ENCODE measurements around the gene C2.
"Not testable (repeated sequence)": the region's sequence is repeated elsewhere in the genome, so short reads cannot be mapped to it uniquely, and the experiment has no call there.

Gene C2

DNA sequence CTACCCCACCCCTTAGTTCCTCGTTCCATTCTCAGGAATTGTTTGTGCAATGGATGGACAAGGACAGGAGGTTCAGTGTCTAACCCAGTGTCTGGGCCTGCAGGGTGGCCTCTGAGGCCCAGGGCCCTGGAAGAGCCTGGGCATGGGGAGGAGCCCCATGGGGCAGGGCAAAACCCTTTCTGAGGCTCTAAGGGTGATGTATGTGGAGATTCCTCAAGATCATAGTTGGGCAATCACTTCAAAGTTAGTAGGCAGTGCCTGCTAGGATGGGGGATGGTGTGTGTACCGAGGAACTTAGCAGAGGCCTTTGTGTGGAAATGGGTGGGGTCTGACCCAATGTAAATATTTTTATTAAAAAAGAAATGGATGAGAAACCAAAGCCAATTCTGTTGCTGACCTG is 6.7 kb upstream of the C2 start:
- in situ Hi-C loops (cut with MboI; ENCODE audit: low sequenced_read_pairs) = no loop called here

DNA sequence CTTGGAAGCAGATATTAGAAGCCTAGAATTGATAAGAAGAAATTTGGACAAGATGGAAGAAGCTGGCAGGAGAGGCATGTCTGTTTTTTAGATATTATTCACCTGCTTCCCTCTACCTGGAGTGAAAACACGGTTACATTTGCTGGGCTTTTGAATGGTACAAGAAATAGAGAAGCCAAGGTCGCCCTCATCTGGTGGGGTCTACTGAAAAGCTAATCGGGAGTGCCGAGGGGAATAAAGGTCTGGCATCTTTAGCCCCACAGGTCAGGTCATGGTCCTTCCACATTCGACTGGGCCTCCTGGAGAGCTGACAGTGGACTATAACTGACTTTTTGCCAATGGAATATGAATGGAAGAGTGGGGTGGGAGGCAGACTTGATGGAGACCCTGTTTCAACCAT is 4.6 kb upstream of the C2 start:
- in situ Hi-C loops (cut with MboI; ENCODE audit: low sequenced_read_pairs) = no loop called here

DNA sequence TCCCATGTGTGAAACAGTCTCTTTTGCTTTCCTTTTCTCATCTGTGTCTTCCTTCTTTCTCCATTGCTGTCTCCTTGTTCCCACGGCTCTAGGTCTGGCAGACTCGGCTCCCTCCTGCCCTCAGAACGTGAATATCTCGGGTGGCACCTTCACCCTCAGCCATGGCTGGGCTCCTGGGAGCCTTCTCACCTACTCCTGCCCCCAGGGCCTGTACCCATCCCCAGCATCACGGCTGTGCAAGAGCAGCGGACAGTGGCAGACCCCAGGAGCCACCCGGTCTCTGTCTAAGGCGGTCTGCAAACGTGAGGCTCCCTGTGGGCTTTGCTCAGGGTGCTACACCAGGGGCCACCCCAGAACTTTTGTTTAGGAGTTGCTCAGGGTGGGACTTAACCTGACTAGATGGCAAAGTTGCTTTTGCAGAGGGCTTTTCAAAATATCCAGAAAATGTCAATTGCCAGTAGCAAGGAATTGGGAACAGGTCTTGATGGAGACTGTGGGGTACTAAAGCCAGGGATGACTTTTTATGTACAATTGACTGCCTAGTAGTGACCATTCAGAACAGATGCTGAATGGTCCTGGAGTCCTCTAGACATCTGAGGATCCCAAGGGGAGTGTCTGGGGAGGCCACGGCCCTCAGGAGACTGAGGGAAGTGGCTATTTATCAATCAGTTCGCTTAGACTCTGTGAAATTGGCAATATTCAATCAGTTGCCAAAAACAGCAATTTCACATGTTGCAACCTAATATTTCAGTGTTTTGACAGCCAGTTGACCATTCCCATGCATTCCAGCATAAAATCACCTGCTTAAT is 550 bp downstream of the C2 start:
- in situ Hi-C loops (cut with MboI; ENCODE audit: low sequenced_read_pairs) = no loop called here

DNA sequence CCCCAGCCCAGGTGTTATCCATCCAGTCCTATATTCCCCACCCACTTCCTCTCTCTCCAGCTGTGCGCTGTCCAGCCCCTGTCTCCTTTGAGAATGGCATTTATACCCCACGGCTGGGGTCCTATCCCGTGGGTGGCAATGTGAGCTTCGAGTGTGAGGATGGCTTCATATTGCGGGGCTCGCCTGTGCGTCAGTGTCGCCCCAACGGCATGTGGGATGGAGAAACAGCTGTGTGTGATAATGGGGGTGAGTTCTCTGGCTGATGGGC is 1.1 kb downstream of the C2 start:
- in situ Hi-C loops (cut with MboI; ENCODE audit: low sequenced_read_pairs) = no loop called here

DNA sequence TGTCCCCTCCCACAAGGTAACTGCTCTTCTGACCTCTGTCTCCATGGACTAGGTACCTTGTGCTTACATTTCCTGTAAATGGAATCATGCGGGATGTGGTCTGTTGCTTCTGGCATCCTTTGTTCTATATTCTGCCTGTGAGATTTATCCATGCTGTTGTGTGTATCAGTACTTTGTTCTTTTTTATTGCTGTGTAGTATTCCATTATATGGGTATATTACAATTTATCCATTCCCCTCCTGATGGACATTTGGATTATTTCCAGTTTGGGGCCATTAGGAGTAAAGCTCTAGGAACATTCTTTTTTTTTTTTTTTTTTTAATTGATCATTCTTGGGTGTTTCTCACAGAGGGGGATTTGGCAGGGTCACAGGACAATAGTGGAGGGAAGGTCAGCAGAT is 3.4 kb downstream of the C2 start:
- in situ Hi-C loops (cut with MboI; ENCODE audit: low sequenced_read_pairs) = no loop called here

DNA sequence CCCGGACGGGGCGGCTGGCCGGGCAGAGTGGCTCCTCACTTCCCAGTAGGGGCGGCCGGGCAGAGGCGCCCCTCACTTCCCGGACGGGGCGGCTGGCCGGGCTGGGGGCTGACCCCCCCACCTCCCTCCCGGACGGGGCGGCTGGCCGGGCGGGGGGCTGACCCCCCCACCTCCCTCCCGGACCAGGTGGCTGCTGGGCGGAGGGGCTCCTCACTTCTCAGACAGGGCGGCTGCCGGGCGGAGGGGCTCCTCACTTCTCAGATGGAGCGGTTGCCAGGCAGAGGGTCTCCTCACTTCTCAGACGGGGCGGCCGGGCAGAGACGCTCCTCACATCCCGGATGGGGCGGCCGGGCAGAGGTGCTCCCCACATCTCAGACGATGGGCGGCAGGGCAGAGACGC is 4.6 kb downstream of the C2 start:
- in situ Hi-C loops (cut with MboI; ENCODE audit: low sequenced_read_pairs) = not testable (repeated sequence)

DNA sequence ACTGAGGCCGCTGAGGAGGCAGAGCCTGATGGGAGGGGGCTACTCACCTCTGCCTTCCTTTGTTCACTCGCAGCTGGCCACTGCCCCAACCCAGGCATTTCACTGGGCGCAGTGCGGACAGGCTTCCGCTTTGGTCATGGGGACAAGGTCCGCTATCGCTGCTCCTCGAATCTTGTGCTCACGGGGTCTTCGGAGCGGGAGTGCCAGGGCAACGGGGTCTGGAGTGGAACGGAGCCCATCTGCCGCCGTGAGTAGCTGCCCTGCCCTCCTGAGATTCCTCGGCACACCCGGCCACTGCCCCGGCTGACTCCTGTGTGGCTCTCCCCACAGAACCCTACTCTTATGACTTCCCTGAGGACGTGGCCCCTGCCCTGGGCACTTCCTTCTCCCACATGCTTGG is 6.0 kb downstream of the C2 start:
- in situ Hi-C loops (cut with MboI; ENCODE audit: low sequenced_read_pairs) = no loop called here

DNA sequence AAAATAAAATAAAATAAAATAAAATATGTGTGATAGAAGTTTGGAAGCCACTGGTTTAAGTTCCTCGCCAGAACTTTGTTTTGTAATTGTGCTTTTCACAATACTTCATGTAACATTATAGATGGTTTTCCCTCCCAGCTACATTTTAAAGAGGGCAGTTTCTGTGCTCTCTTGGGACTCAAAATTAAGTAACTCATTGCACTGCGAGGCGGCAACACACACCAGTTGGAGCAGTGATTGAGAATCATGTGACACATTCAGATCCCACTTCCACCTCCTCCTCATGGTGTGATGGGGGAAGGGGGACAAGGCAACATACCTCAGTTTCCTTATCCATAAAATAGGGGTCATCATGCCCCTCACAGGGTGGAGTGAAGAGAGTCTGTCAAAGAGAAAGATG is 7.5 kb downstream of the C2 start:
- in situ Hi-C loops (cut with MboI; ENCODE audit: low sequenced_read_pairs) = no loop called here

DNA sequence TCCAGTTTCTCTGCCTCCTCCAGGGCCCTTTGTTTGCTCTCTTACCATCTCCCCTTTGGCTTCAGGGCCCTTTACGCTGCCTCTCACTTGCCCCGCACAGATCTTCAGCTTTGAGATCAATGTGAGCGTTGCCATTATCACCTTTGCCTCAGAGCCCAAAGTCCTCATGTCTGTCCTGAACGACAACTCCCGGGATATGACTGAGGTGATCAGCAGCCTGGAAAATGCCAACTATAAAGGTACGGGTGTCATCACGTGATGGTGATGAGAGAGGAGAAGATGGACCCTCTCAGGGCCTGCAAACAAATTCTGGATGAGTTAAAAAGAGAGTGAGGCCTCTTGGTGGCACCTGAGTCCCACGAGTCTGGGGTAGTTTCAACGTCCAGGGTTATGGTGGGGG is 8.3 kb downstream of the C2 start:
- in situ Hi-C loops (cut with MboI; ENCODE audit: low sequenced_read_pairs) = no loop called here

DNA sequence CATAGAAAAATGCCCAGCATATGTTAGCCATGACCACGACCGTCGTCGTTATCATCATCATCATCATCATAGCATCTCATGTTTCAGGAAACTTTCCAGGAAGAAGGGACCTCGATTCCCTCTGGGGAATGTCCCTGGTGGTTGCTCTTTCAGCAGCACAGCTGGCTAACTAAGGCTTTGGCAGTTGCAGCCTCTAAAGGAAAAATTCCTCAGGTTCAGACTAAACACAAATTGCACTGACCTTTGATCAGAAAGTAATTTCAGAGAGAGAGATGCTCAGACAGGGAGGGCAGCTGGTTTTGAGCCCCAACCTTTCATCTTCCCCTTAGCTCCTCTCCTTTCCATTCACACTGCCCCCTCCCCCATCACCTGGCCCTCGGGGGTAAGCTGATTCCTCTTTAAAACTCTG is 12.7 kb downstream of the C2 start:
- in situ Hi-C loops (cut with MboI; ENCODE audit: low sequenced_read_pairs) = no loop called here

DNA sequence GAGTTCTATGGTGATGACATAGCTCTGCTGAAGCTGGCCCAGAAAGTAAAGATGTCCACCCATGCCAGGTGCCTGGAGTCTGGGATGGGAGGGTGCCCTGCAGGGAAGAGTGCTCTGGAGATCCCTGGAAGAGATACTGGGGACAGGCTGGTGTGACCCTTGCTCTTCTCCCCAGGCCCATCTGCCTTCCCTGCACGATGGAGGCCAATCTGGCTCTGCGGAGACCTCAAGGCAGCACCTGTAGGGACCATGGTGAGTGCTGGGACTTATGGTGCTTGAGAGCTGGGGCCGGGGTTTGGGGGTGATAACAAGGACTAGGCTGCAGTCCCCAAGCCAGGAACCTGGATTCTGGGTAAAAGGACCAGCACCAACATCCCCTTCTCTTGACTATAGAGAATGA is 16.2 kb downstream of the C2 start:
- in situ Hi-C loops (cut with MboI; ENCODE audit: low sequenced_read_pairs) = no loop called here

DNA sequence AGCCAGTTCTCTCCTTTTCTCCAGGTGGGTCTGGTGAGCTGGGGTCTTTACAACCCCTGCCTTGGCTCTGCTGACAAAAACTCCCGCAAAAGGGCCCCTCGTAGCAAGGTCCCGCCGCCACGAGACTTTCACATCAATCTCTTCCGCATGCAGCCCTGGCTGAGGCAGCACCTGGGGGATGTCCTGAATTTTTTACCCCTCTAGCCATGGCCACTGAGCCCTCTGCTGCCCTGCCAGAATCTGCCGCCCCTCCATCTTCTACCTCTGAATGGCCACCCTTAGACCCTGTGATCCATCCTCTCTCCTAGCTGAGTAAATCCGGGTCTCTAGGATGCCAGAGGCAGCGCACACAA is 17.6 kb downstream of the C2 start:
- in situ Hi-C loops (cut with MboI; ENCODE audit: low sequenced_read_pairs) = no loop called here

DNA sequence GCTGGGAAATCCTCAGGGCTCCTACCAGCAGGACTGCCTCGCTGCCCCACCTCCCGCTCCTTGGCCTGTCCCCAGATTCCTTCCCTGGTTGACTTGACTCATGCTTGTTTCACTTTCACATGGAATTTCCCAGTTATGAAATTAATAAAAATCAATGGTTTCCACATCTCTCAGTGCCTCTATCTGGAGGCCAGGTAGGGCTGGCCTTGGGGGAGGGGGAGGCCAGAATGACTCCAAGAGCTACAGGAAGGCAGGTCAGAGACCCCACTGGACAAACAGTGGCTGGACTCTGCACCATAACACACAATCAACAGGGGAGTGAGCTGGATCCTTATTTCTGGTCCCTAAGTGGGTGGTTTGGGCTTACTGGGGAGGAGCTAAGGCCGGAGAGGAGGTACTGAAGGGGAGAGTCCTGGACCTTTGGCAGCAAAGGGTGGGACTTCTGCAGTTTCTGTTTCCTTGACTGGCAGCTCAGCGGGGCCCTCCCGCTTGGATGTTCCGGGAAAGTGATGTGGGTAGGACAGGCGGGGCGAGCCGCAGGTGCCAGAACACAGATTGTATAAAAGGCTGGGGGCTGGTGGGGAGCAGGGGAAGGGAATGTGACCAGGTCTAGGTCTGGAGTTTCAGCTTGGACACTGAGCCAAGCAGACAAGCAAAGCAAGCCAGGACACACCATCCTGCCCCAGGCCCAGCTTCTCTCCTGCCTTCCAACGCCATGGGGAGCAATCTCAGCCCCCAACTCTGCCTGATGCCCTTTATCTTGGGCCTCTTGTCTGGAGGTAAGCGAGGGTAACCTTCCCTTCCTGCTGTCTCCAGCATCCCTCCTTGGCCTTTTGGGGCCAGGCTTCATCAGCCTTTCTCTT is 18.2 kb downstream of the C2 start, which contains the start of gene CFB:
TSS of gene CFB (plus strand) at position 589 of the 863 bp plus-strand sequence. CDS start at position 716, 127 bp downstream.
- in situ Hi-C loops (cut with MboI; ENCODE audit: low sequenced_read_pairs) = no loop called here

DNA sequence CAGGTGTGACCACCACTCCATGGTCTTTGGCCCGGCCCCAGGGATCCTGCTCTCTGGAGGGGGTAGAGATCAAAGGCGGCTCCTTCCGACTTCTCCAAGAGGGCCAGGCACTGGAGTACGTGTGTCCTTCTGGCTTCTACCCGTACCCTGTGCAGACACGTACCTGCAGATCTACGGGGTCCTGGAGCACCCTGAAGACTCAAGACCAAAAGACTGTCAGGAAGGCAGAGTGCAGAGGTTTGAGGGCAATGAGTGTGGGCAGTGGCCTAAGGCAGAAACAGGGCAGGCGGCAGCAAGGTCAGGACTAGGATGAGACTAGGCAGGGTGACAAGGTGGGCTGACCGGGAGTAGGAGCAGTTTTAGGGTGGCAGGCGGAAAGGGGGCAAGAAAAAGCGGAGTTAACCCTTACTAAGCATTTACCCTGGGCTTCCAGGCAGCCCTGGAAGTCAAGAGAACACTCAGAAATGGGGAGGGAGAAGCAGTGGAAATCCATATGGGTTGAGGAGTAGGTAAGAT is 18.9 kb downstream of the C2 start:
- in situ Hi-C loops (cut with MboI; ENCODE audit: low sequenced_read_pairs) = no loop called here

DNA sequence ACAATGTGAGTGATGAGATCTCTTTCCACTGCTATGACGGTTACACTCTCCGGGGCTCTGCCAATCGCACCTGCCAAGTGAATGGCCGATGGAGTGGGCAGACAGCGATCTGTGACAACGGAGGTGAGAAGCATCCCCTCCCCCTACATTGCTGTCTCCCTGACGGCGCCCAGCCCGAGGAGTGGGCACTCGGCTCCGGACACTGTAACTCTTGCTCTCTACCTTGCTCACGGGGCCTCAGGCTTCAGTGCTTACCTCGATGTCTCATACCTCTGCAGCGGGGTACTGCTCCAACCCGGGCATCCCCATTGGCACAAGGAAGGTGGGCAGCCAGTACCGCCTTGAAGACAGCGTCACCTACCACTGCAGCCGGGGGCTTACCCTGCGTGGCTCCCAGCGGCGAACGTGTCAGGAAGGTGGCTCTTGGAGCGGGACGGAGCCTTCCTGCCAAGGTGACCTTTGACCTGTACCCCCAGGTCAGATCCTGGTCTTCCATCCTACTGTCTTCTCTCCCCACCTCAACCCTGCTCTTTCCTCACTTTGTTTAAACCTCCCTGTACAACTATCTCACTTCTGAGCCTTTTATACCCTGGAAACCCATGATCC is 19.7 kb downstream of the C2 start:
- in situ Hi-C loops (cut with MboI; ENCODE audit: low sequenced_read_pairs) = no loop called here

DNA sequence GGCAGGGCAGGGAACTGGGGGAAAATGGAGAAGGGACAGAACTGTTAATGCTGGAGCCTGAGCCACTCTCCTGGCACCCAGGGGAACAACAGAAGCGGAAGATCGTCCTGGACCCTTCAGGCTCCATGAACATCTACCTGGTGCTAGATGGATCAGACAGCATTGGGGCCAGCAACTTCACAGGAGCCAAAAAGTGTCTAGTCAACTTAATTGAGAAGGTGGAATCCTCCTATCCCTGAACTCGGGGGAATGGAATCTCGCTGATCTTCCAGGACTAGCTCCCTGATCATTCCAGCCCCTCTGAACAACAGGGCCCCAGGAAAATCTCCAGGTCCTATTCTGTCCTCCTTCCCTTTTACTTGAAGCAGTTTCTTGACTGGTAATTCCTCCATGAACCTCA is 20.3 kb downstream of the C2 start:
- in situ Hi-C loops (cut with MboI; ENCODE audit: low sequenced_read_pairs) = no loop called here

DNA sequence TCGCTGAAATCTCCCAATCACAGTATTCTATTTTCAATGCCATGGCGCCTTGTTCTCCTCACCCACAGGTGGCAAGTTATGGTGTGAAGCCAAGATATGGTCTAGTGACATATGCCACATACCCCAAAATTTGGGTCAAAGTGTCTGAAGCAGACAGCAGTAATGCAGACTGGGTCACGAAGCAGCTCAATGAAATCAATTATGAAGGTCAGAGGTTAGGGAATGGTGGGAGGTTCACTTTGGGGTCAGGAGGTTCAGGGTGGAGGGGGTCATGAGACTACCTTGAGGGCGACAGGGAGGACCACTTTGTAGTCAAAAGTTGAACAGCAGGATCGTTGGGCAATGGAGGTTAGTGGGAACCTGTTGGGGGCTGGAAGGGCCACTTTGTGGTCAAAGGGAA is 20.8 kb downstream of the C2 start:
- in situ Hi-C loops (cut with MboI; ENCODE audit: low sequenced_read_pairs) = no loop called here

DNA sequence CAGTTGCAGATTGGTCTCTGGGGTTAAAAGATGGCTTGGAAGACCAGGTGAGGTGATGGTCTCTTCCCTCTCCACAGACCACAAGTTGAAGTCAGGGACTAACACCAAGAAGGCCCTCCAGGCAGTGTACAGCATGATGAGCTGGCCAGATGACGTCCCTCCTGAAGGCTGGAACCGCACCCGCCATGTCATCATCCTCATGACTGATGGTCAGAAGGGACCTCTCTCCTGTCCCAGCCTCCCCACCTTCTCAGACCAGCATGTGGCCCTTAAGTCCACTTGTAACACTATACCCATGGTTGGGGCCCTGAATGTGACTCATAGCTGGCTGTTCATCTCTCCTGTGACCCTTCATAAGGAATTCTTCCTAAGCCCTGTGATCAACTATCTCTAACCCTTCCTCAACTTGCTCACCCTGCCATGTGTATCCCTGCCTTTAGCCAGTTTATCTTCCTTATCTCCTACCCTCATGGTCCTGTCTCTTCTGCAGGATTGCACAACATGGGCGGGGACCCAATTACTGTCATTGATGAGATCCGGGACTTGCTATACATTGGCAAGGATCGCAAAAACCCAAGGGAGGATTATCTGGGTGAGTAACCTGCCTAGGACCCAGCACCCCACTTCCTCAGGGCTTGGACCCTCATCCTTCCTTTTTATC is 21.4 kb downstream of the C2 start:
- in situ Hi-C loops (cut with MboI; ENCODE audit: low sequenced_read_pairs) = no loop called here

DNA sequence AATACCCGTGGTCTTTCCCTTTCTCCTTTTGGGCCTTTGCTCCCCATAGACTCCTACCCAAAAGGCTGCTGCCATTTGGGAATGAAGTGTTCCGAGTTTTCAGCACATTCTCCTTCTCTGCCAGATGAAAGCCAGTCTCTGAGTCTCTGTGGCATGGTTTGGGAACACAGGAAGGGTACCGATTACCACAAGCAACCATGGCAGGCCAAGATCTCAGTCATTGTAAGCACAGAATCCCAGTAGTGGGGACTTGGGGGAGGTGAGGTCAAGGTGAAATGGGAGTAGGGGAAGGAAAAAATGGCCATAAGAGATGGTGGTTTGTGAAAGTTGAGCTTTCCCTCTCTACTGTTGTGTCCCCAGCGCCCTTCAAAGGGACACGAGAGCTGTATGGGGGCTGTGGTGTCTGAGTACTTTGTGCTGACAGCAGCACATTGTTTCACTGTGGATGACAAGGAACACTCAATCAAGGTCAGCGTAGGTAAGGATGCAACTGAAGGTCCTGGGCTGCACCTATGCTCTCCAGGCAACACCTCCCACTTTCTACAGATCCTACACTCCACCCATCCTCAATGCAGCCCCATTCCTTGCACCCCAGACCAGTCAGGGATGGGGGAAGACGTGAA is 22.5 kb downstream of the C2 start:
- in situ Hi-C loops (cut with MboI; ENCODE audit: low sequenced_read_pairs) = loop anchor here (25.0 kb wide), 1 partner anchor 288 kb away; the partner anchor contains the start of genes APOM, BAG6, C6orf47 and CSNK2B

DNA sequence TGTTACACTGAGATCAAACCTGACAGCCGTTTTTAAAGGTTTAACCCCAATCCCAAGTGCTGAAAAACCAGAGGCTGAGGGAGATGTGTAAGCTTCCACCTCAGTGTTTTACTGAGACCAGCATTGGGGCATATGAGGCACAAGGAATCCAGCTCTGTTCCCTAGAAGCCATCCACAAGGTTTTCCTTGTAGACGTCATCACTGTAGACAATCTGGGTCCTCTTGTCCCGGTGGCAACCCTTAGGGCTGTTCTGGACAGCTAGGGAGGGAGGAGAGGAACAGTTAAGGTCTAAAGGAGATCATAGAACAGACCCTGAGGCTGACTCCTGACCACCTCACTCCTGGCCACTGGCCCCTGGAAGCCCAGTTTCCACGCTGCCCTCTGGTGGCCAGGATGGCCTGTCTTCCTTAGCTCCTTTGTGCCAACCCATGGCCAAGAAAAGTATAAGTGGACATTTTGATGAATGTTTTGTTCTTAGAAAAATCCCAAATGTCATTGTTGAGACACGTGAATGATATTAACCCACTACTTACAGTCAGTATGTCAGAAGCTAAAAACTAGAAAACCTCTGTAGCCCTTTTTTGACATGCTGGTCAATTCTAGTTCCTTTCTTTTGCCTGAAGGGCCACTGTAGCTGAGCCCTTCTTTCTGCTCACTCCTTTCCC is 24.8 kb downstream of the C2 start:
- in situ Hi-C loops (cut with MboI; ENCODE audit: low sequenced_read_pairs) = loop anchor here (25.0 kb wide), 1 partner anchor 290 kb away; the partner anchor contains the start of genes APOM, BAG6, C6orf47 and CSNK2B

All from HL-60/S4 treated with phorbol 12-myristate 13-acetate at 8.2 ng/mL for 4 days and 3 days (cell line).